GM18517 (cell line): ENCODE data around the gene DCTN5.
"Not testable (repeated sequence)": the region's sequence is repeated elsewhere in the genome, so short reads cannot be mapped to it uniquely, and the experiment has no call there.

ENCODE experiments used
- ATAC-seq: cut with Tn5 transposase; IDR thresholded peaks from one replicate; pipeline ENCODE4 v1.9.1; 2021; ENCODE audit warnings: mild to moderate bottlenecking, moderate library complexity; ENCODE audit not compliant: unreplicated experiment

DCTN5 gene

DNA sequence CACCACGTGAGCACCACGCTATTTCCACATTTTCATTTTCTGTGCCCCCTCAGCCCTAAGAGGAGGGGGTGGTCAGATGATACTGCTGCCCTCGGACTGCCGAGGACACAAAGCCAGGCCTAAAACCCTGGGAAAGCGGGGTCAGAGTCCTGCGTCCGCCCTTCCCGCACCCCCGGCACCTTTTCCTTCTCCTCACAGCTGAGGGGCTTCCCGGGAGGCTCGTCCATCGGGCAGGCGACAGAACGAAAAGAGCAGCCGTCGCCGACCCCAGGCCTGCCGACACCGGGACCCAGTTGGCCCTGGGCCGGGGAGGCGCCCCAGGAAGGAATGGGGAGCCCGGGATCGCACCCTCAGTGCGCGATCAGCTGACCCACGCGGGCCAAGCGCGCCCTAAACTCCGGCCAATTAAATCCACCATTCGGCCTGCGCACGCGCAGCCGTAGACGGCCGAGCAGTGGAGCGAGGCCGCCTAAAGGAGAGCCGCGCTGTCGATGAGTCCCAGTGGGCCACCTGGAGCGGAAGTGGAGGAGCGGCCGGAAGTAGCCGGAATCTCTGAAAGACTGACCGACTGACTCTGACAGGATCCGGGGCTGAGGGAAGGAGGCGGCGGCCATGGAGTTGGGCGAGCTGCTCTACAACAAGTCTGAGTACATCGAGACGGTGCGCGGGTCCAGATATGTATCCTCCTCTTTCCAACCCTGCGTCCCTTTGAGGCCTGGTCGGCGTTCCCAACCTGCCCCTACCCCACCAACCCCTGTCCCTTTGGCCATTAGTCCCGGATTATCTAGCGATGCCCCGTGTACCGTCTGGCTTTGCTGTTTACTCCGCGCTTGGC, at the start of gene DCTN5, which contains the start of gene PALB2:
DCTN5 (plus strand) TSS at position 536 of the 835 bp plus-strand sequence; CDS start at position 613, 77 bp downstream.
PALB2 (minus strand) TSS at position 380 of the 835 bp plus-strand sequence; CDS start at position 227, 153 bp downstream.
- ATAC-seq, result peak; percentile 91

DNA sequence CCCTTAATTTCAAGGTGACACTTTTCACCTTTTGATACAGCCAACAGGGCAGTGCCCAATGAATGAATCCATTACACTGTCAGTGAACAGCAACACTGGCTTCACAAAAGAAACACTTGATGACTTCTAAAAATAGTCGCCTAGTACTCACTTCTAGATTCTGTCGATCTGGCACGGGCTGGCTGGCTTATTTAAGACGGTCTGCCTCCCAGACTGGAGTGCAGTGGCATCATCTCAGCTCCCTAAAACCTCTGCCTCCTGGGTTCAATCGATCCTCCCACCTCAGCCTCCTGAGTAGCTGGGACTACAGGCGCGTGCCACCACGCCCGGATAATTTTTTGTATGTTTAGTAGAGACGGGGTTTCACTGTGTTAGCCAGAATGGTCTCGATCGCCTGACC, 47.1 kb upstream of the DCTN5 start:
- ATAC-seq, result no peak

DNA sequence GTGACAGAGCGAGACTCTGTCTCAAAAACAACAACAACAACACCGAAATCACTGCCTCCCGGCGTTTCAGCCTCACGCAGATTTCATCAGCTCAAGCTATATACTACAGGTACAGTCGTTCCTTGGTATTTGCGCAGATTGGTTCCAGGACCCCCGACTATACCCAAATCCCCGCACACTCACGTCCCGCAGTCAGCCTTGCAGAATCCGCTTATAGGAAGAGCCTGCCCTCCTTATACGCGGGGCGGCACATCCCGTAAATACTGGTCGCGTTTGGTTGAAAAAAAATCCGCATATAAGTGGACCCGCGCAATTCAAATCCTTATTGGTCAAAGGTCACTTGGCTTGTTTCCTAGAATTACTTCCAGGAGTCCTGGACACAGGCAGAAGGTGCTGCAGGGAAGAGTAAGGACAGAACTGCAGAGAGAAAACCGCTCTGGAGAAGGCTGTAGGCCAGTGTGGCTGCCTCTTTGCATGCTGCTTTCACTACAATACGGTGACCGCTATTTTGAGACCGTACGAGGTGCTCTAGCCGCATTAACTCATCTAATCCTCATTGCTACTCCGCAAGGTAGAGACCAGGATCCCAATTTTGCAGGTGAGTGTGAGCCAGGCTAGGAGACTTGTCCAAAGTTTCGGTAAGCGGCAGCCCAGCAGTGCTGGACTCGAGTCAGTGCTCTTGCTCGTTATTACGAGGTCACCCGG, 45.9 kb upstream of the DCTN5 start:
- no peak for ATAC-seq

GRCh38 chr16:23595951-23596720, 45.1 kb upstream of the DCTN5 start, which contains the start of gene NDUFAB1:
TSS of gene NDUFAB1 (minus strand) at chr16:23596316. CDS start at chr16:23596290, 26 bp downstream.
- peak; percentile 87 for ATAC-seq

DNA sequence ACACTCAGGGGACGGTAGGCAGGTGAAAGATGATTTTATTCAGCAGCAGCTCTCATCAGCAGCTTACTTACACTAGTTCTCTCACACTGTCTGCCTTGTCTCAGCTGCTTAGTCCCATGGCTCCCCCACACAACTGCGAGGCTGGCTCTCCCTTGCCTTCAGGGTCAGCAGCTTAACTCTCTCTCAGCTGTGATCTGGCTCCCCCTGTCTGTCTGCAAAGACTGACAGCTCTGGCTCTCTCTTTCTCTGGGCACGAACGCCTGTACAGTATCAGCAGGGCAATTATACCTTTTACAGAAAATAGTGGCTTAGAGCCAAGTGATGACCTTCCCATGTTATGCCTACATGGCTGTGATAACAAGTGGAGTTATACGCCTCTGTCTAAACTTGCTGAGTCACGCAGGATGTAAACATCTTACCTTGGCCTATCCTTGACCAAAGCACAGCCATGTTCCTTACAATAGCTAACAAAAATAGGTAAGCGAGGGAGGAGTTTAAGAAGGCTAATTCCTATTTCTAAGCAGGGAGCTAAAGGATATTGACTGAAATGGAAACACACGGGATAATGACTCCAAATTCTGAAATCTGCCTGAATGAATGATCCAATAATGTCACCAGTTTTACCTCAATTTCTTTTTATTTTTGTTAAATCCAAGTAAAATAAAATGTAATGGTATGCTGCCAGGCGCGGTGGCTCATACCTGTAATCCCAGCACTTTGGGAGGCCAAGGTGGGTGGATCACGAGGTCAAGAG, 44.1 kb upstream of the DCTN5 start:
- no peak for ATAC-seq

DNA sequence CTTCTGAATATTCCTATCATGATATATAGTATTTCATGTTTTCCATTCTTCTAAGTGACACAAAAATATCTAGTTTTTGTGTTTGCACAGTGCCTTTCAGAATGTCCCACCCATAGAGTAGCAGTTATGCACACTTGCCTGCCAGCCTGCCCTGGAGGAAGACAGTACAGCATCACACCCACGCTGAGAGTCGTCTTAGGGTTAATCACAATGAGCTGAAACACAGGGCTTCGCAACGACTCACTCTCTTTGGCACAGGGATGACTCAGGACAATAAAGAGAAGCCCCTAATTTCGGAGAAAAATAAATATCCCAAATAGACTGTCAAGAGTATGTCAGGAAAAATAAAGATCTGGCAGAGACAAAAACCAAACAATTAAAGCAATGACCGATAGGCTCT, 33.5 kb upstream of the DCTN5 start:
- no peak for ATAC-seq

- ATAC-seq, result no peak
Measured at GRCh38 chr16:23608194-23608593, 33.1 kb upstream of the DCTN5 start.

DNA sequence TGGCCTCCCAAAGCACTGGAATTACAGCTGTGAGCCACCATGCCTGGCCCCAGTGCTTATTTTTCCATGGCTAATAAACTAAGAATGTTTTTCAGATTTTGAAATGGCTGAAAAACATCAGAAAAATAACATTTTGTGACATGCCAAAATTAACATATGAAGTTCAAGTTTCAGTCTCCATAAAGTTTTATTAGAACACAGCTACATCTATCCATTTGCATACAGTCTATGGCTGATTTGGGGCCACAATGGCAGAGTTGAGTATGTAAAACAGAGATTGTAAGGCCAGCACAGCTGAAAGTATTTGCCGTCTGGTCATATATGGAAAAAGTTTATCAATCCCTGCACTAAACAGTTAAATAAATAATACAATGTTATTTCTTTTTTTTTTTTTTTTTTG, 31.3 kb upstream of the DCTN5 start:
- no peak for ATAC-seq

DNA sequence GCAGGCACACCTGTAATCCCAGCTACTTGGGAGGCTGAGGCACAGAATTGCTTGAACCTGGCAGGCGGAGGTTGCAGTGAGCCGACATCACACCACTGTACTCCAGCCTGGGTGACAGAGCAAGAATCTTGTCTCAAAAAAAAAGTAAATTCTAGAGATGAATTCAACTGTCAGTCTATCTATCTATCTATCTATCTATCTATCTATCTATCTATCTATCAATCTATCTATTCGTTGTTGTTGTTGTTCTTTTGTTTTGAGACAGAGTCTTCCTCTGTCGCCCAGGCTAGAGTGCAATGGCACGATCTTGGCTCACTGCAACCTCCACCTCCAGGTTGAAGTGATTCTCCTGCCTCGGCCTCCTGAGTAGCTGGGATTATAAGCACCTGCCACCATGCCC, 30.4 kb upstream of the DCTN5 start:
- not testable (repeated sequence) for ATAC-seq

GRCh38 chr16:23611936-23612335, 29.3 kb upstream of the DCTN5 start:
- ATAC-seq, result no peak

DNA sequence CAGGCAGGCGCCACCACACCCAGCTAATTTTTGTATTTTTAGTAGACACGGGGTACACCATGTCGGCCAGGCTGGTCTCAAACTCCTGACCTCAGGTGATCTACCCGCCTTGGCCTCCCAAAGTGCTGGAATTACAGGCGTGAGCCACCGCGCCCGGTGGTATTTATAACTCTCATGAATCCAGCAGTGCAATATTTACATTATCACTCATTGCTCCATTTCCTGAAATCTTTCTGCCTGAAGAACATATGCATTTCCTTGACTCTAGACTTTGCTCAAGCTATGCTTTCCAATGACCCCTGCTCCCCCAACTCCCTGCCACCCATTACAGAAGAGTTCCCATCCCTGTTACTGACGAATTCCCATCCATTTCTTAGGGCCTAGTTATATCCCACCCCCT, 25.5 kb upstream of the DCTN5 start:
- ATAC-seq, result no peak

DNA sequence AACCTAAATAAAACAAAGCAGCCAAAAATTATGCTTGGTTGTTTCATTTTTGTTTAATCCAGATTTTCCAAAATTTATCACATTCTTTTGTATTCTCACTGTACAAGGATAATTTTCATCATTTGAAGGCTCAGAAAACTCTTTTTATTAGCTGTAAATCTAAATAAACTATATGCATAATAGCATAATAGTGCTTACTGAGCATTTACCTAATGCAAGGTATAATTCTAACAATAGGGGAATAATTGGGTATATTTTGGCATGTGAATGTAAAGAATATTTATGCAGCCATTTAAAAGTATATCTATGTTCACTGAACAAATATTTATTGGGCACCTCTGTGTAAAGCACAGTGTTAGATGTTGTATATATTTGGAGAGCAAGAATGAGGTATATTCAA, 17.2 kb upstream of the DCTN5 start:
- no peak for ATAC-seq

DNA sequence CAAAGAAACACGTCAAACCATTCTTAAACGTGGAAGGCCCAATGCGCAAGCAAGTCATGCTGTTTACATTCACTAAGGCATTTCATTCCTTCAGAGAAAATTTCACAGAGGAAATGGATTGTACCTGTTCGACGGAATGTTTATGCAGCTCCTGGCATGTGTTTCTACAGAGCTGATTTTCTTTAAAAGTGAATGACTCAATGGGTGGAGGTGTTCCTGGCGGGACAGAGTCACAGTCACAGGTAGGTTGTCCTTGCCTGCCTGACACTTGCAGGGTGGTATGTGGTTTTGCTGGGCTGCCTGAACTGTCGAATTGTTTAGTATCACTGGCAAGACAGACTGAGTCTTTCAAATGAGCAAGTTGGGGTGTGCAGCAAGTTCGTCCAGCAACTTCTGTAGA, 11.8 kb upstream of the DCTN5 start:
- no peak for ATAC-seq

DNA sequence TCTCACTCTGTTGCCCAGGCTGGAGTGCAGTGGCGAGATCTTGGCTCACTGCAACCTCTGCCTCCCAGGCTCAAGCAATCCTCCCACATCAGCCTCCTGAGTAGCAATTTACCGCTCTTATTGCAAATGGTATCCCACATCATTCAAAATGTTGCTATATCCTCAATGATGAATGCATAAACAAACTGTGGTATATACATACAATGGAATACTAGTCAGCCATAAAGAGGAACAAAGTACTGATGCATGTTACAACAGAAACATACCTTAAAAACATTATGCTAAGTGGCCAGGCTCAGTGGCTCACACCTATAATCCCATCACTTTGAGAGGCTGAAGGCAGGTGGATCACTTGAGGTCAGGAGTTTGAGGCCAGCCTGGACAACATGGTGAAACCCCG, 9.4 kb upstream of the DCTN5 start:
- not testable (repeated sequence) for ATAC-seq

GRCh38 chr16:23634461-23635036, 6.7 kb upstream of the DCTN5 start:
- ATAC-seq, result no peak

DNA sequence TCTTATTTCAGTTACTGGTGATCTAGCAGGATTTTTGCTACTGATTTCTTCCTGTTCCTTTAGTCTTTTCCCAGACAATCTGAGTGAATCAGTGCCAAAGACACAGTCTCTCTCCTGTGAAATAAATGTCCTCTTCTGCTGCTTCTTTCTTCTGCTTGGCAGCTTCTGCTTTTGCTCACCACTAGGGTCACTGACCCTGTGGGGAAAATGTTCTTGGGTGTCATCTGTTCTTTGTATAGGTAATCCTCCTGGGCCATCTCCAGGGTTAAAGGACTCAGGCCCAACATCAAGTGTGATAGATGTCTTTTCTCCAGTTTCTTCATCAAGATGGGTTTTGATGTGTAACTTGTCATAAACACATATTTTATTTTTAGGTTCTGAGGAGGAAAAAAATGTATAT, 5.3 kb upstream of the DCTN5 start:
- no peak for ATAC-seq

DNA sequence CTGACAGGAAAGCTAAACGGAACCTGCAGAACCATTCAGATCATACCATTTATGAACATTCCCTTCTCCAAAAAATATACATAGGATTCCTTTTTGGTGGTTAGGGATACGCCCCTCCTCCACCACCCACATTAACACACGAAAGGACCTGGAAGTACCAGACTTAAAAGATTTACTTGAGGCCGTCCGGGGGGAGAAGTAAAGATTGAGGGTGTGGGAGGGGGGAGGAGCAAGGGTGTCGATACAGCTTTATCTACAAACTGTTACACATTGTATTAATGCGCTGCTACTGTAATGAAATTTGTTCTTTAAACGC, 693 bp upstream of the DCTN5 start:
- no peak for ATAC-seq

- no peak for ATAC-seq
Measured at GRCh38 chr16:23642246-23642774, 1.0 kb downstream of the DCTN5 start.

GRCh38 chr16:23650674-23651416, 9.6 kb downstream of the DCTN5 start:
- no peak for ATAC-seq
